HepG2 (cell line): ENCODE measurements around the gene STK24. TPM values are rescaled to one million over a fixed set of nuclear protein-coding genes. Genes with fewer than 3 reads are reported as not detected.

ENCODE experiments used
- BATF2 ChIP-seq: sonication (generic); formaldehyde crosslinking; IDR thresholded peaks from 2 replicates; pipeline ENCODE4 v1.8.0; 2022; ENCODE audit warnings: mild to moderate bottlenecking, missing genetic modification reagents, moderate library complexity
- ELF4 ChIP-seq: sonication (generic); formaldehyde crosslinking; IDR thresholded peaks from 2 replicates; pipeline ENCODE4 v1.5.0; 2020; ENCODE audit warnings: missing genetic modification reagents, mild to moderate bottlenecking, moderate library complexity, borderline replicate concordance
- HINFP ChIP-seq: sonication (generic); formaldehyde crosslinking; IDR thresholded peaks from 2 replicates; pipeline ENCODE4 v1.4.0; 2020; ENCODE audit warnings: low read depth, mild to moderate bottlenecking, missing genetic modification reagents
- PATZ1 ChIP-seq: sonication (generic); formaldehyde crosslinking; IDR thresholded peaks from 2 replicates; pipeline ENCODE4 v1.4.0; 2020; ENCODE audit warnings: missing genetic modification reagents
- RBM39 ChIP-seq: fragments of 200-400 bp; formaldehyde crosslinking; IDR thresholded peaks from one replicate; pipeline ENCODE4 v1.6.1; 2018; ENCODE audit warnings: antibody characterized with exemption, mild to moderate bottlenecking, low read depth, low read length; ENCODE audit not compliant: poor library complexity, severe bottlenecking
- RORA ChIP-seq: sonication (generic); formaldehyde crosslinking; IDR thresholded peaks from 2 replicates; pipeline ENCODE4 v1.5.0; 2020; ENCODE audit warnings: mild to moderate bottlenecking, missing genetic modification reagents, moderate library complexity
- ZBTB40 ChIP-seq, 2 experiments: fragments of 450-650 bp in 1 of 2; sonication (generic) in 1 of 2; formaldehyde crosslinking in 1 of 2; IDR thresholded peaks; 2 replicates each; pipeline versions ENCODE4 v1.6.1 to v1.8.0; 2016 to 2022; ENCODE audit warnings: antibody characterized with exemption in 1 of 2, mild to moderate bottlenecking in 1 of 2, missing genetic modification reagents in 1 of 2
- ZNF550 ChIP-seq: sonication (generic); formaldehyde crosslinking; IDR thresholded peaks from 2 replicates; pipeline ENCODE4 v1.4.0; 2020; ENCODE audit warnings: mild to moderate bottlenecking, missing genetic modification reagents, borderline replicate concordance
- ZNF687 ChIP-seq: sonication (generic); formaldehyde crosslinking; IDR thresholded peaks from 2 replicates; pipeline ENCODE4 v1.5.1; 2020; ENCODE audit warnings: mild to moderate bottlenecking, missing genetic modification reagents, moderate library complexity
- polyA plus RNA-seq, 8 experiments: library from polyadenylated mRNA; depleted of rRNA in 3 of 8; stranded (reverse) in 7 of 8; unstranded in 1 of 8; fragments of >200 nt; fragmentation: Illumina TruSeq in 4 of 8; extraction: Trizol in 4 of 8; gene quantifications; 2 replicates each; pipeline versions ENCODE4 v1.2.1 to v1.2.3, GENCODE V29; 2011 to 2016; ENCODE audit warnings: low read depth in 4 of 8, missing spikeins in 1 of 8, mixed read lengths in 1 of 8; ENCODE audit not compliant: insufficient read depth in 1 of 8
- total RNA-seq, 5 experiments: library from RNA; depleted of rRNA; stranded (reverse); fragments of >200 nt; fragmentation: Illumina TruSeq; extraction: Trizol; gene quantifications; 2 replicates each; pipeline ENCODE4 v1.2.3, GENCODE V29; 2016; ENCODE audit warnings: low read depth in 1 of 5

Gene STK24
- total and polyA plus RNA-seq, 2 of the 13 experiments (the other 11 are each of a cell fraction or from before 2014, with no cell fraction given): 51.3 to 73.0 TPM

- 0 out of 2 replicates have a peak, but pooled peaks have one; percentile 16 for TF ChIP-seq BATF2 (CRISPR knock-in tag)
- no peak for TF ChIP-seq PATZ1 (CRISPR knock-in tag)
- TF ChIP-seq ZBTB40 (IDR thresholded peaks at IDR 0.05): no peak
- no peak for TF ChIP-seq ZBTB40 (CRISPR knock-in tag; IDR thresholded peaks at IDR 0.05)
- no peak for TF ChIP-seq ELF4
- TF ChIP-seq ZNF550 (CRISPR knock-in tag): no peak
- TF ChIP-seq HINFP (CRISPR knock-in tag): no peak
- TF ChIP-seq ZNF687: peak; percentile 38; the same call in 1 of the 2 replicates
- TF ChIP-seq RBM39: no peak
- no peak for TF ChIP-seq RORA
These were observed 86.0 kb downstream of the STK24 start (continued) for GRCh38 chr13:98490866-98491265.
